RWPE1 (cell line): Measurements from ENCODE around the gene RNF217.

ENCODE experiments used
- CTCF ChIA-PET: fragments of 350-600 bp; sonication (Branson Sonifier 250); formaldehyde crosslinking; extraction: SDS; loops from one replicate; lab custom pipeline; 2021; lab: Yijun Ruan, JAX
- POLR2A ChIA-PET: fragments of 400-600 bp; formaldehyde crosslinking; extraction: SDS; loops from one replicate; lab custom pipeline; 2020; ENCODE audit warnings: antibody characterized with exemption; ENCODE audit not compliant: low non-redundant PET; lab: Yijun Ruan, JAX
- DNase-seq: peaks from one replicate; pipeline ENCODE4 v3.0.0; 2012; ENCODE audit warnings: low spot score
- H3K27ac ChIP-seq: fragments of 450-650 bp; 2 replicates; pipeline ENCODE4 v1.5.1; 2017
- CTCF ChIP-seq: fragments of 450-650 bp; conservative IDR thresholded peaks from 2 replicates; pipeline ENCODE4 v1.5.1; 2017; ENCODE audit warnings: low read depth, mild to moderate bottlenecking

Gene RNF217

GRCh38 chr6:125038925-125039324 is 76.7 kb downstream of the RNF217 start:
- ChIA-PET POLR2A (no interaction called here), CTCF (interaction anchor here (1.4 kb wide), 1 partner anchor 60 kb away, joined by 5 read pairs; no protein-coding TSS in a partner anchor)
- no peak for TF ChIP-seq CTCF

GRCh38 chr6:125041740-125042459 is 79.7 kb downstream of the RNF217 start:
- ChIA-PET POLR2A (no interaction called here), CTCF (interaction anchor here (0.6 kb wide), 1 partner anchor 100 kb away, joined by 4 read pairs; no protein-coding TSS in a partner anchor)
- peak; percentile 74 for DNase-seq
- H3K27ac ChIP-seq: no peak overlapping the region
- TF ChIP-seq CTCF: no peak

More at GRCh38 chr6:125038925-125039324, 76.7 kb downstream of the RNF217 start:
- DNase-seq: no peak
- H3K27ac ChIP-seq: no peak overlapping the region

- POLR2A ChIA-PET: no interaction called here
- CTCF ChIA-PET: interaction anchor here (0.6 kb wide), 1 partner anchor 9 kb away, joined by 3 read pairs; no protein-coding TSS in a partner anchor
- no peak for DNase-seq
- no peak overlapping the region for H3K27ac ChIP-seq
- no peak for TF ChIP-seq CTCF
These were observed 81.8 kb downstream of the RNF217 start for GRCh38 chr6:125044066-125044465.

- ChIA-PET POLR2A (no interaction called here), CTCF (interaction anchor here (0.6 kb wide), 1 partner anchor 8 kb away, joined by 3 read pairs; no protein-coding TSS in a partner anchor)
- no peak for TF ChIP-seq CTCF
- no peak for DNase-seq
- no peak overlapping the region for H3K27ac ChIP-seq
These were observed 82.4 kb downstream of the RNF217 start for GRCh38 chr6:125044667-125045066.

GRCh38 chr6:125046107-125046925 is 84.1 kb downstream of the RNF217 start:
- peak overlapping the region; percentile 67 for H3K27ac ChIP-seq
- DNase-seq: peak; percentile 86
- POLR2A ChIA-PET: interaction anchor here (1.0 kb wide), 1 partner anchor 85 kb away, joined by 4 read pairs; no protein-coding TSS in a partner anchor
- CTCF ChIA-PET: interaction anchor here (0.6 kb wide), 1 partner anchor 20 kb away, joined by 3 read pairs; no protein-coding TSS in a partner anchor
- no peak for TF ChIP-seq CTCF

- no peak for DNase-seq
- ChIA-PET CTCF (interaction anchor here (0.6 kb wide), 1 partner anchor 79 kb away, joined by 6 read pairs; no protein-coding TSS in a partner anchor), POLR2A (no interaction called here)
- H3K27ac ChIP-seq: no peak overlapping the region
- TF ChIP-seq CTCF: no peak
These were observed 86.0 kb downstream of the RNF217 start for GRCh38 chr6:125048274-125048673.
